ENCODE data around the gene FAF1. TPM values are rescaled to one million over a fixed set of nuclear protein-coding genes. Genes with fewer than 3 reads are reported as not detected.

Gene FAF1
- total and polyA plus RNA-seq, 2 of the 8 experiments (the other 6 are each of a cell fraction or from before 2014, with no cell fraction given), result 10.8 to 65.9 TPM

GRCh38 chr1:50720457-50721053 lies 239.5 kb downstream of the FAF1 start:
- no peak overlapping the region for H3K4ac ChIP-seq (replicated peaks; ENCODE audit: insufficient read length, low read depth, low read length)
- FAIRE-seq (no peak), DNase-seq (ENCODE audit: low read depth in 1 of 2, low spot score in 2 of 2) (no peak)
- H3K36me3 ChIP-seq (ENCODE audit: control insufficient read depth in 2 of 4, insufficient read depth in 4 of 4, low read length in 3 of 4), result no peaks in the 10 kb centered on the region
- TF ChIP-seq ASH2L (IDR thresholded peaks at IDR 0.05; ENCODE audit: low read length) (no peak), TEAD4 (IDR thresholded peaks at IDR 0.05; ENCODE audit: low read depth, low read length) (peak; percentile 81; the same call in 1 of the 2 replicates)
- ChIA-PET POLR2A (ENCODE audit: partially characterized antibody) (no interaction called here), CTCF (ENCODE audit: partially characterized antibody) (interaction anchor here (0.7 to 2.3 kb wide), 5 partner anchors 20 to 126 kb away, joined by 3 to 7 read pairs (median 3); no protein-coding TSS in a partner anchor)
- no peak overlapping the region for H3K4me3 ChIP-seq (ENCODE audit: extremely low read depth in 1 of 4, insufficient read depth in 2 of 4, low read depth in 3 of 4, low read length in 4 of 4)
- no peak overlapping the region for H2BK15ac ChIP-seq (ENCODE audit: low read length)
- no peak overlapping the region for H4K8ac ChIP-seq (ENCODE audit: extremely low read depth, insufficient read depth, low read length)
- no peaks in the 10 kb centered on the region for H3K79me1 ChIP-seq (ENCODE audit: low read depth, low read length)
- H4K5ac ChIP-seq (ENCODE audit: insufficient read length, low read depth, low read length), result no peak overlapping the region
- H3K23ac ChIP-seq (ENCODE audit: insufficient read length), result no peak overlapping the region
- H3K9ac ChIP-seq (replicated peaks in 1 of 4; ENCODE audit: extremely low read depth in 1 of 4, low read depth in 3 of 4, low read length in 3 of 4), result no peak overlapping the region
- H3K4me2 ChIP-seq (ENCODE audit: insufficient read depth in 1 of 2, low read depth in 2 of 2, low read length in 2 of 2), result no peak overlapping the region
- H2BK120ac ChIP-seq (replicated peaks; ENCODE audit: low read depth, low read length), result no peak overlapping the region
- H3K4me1 ChIP-seq (replicated peaks in 1 of 4; ENCODE audit: control insufficient read depth in 3 of 4, insufficient read depth in 4 of 4, low read length in 3 of 4), result no peaks in the 10 kb centered on the region; a peak in 1 of 7 replicates
- H3K18ac ChIP-seq (ENCODE audit: extremely low read depth, low read length), result no peak overlapping the region
- no peak overlapping the region for H4K91ac ChIP-seq (replicated peaks; ENCODE audit: insufficient read length, low read length)
- H2BK12ac ChIP-seq (ENCODE audit: low read depth, low read length), result no peak overlapping the region
- 95% methylated on average over 4 of the region's 4 CpGs; no CpG with 5 or more reads in 1 of the 2 experiments for WGBS, 2 experiments (ENCODE audit: extremely low coverage in 1 of 2, insufficient coverage in 1 of 2, insufficient read length in 1 of 2, insufficient replicate concordance in 2 of 2, low coverage in 1 of 2, low lambda C conversion rate in 2 of 2, missing lambda C conversion rate in 1 of 2)
- H2AK5ac ChIP-seq (ENCODE audit: low read depth, low read length), result no peak overlapping the region
- H2BK5ac ChIP-seq (ENCODE audit: low read depth, low read length), result no peak overlapping the region
- H3K79me2 ChIP-seq (ENCODE audit: control insufficient read depth in 1 of 2, insufficient read depth in 2 of 2, low read length in 2 of 2), result no peaks in the 10 kb centered on the region
- H3K23me2 ChIP-seq (ENCODE audit: low read depth, low read length), result no peaks in the 10 kb centered on the region; the same call in 1 of the 2 replicates
- H3K14ac ChIP-seq (ENCODE audit: insufficient read length), result no peak overlapping the region
- no peaks in the 10 kb centered on the region for H4K20me1 ChIP-seq (replicated peaks in 1 of 2; ENCODE audit: control insufficient read depth in 1 of 2, insufficient read depth in 2 of 2, low read length in 2 of 2)
- H3K9me3 ChIP-seq (ENCODE audit: insufficient read depth in 2 of 2, low read depth in 1 of 2, low read length in 1 of 2), result no peaks in the 10 kb centered on the region
- no peak overlapping the region for H3K56ac ChIP-seq (replicated peaks; ENCODE audit: insufficient read length, low read depth, low read length)
- no peak overlapping the region for H2AFZ ChIP-seq (ENCODE audit: low read length)
- no peak overlapping the region for H2BK20ac ChIP-seq (ENCODE audit: low read length)
- H3K27ac ChIP-seq (ENCODE audit: low read depth, low read length), result no peak overlapping the region
- H3K27me3 ChIP-seq (replicated peaks in 1 of 4; ENCODE audit: control insufficient read depth in 3 of 4, extremely low read depth in 1 of 4, insufficient read depth in 3 of 4, low read length in 3 of 4), result no peaks in the 10 kb centered on the region

All from H1 (cell line).